ENCODE data around the gene SCYGR3. TPM values are rescaled to one million over a fixed set of nuclear protein-coding genes. Genes with fewer than 3 reads are reported as not detected.

SCYGR3 gene
- total RNA-seq, 3 donors from 2014 or later (not counting 1 experiment from before 2014, with no cell fraction given) = not detected

DNA sequence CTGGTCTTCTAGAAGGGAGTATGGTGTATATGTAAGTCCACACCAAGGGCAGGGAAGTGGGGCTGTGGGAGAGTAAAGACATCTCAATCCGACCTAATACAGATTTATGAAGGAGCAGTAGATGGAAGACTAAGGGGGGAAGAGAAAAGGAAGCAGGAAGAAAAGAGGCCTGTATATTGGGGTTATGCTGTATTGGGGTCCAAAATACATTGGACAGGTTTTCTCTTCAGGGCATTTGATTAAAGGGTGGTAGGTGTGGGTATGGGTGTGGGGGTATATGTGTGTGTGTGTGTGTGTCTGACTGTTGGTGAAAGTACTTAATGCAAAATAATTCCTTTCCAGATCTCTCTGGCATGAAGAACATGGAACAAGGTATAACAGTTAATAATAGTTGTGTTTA lies 49.6 kb downstream of the SCYGR3 start:
- DNase-seq (no peak), ATAC-seq (no peak)
- H3K27ac ChIP-seq (ENCODE audit: low read length) = no peak overlapping the region
- intact Hi-C loops (cut with micrococcal nuclease) = no loop called here
- H3K36me3 ChIP-seq (ENCODE audit: control insufficient read depth, insufficient read depth, low read length) = peaks cover 3% of the 10 kb centered on the region
- Mint-ChIP-seq H3K36me3 (no peaks in the 10 kb centered on the region), H3K4me3 (no peak overlapping the region), H3K27me3 (ENCODE audit: low read depth in 2 of 2) (no peaks in the 10 kb centered on the region), H3K27ac (no peak overlapping the region), H3K4me1 (peaks cover 0 to under 1% of the 10 kb centered on the region in 2 donors), H3K9me3 (no peaks in the 10 kb centered on the region)
- 100% methylated on average over 1 of the region's 1 CpG for WGBS (ENCODE audit: insufficient coverage)
- no peak overlapping the region for H3K4me3 ChIP-seq (ENCODE audit: low read length)
- H3K27me3 ChIP-seq (ENCODE audit: control insufficient read depth, insufficient read depth, low read length) = no peaks in the 10 kb centered on the region
- H3K9me3 ChIP-seq (ENCODE audit: control insufficient read depth, insufficient read depth, low read length) = no peaks in the 10 kb centered on the region
- H3K4me1 ChIP-seq (ENCODE audit: control insufficient read depth, insufficient read depth, low read length) = no peaks in the 10 kb centered on the region
- TF ChIP-seq, protein P1, sequence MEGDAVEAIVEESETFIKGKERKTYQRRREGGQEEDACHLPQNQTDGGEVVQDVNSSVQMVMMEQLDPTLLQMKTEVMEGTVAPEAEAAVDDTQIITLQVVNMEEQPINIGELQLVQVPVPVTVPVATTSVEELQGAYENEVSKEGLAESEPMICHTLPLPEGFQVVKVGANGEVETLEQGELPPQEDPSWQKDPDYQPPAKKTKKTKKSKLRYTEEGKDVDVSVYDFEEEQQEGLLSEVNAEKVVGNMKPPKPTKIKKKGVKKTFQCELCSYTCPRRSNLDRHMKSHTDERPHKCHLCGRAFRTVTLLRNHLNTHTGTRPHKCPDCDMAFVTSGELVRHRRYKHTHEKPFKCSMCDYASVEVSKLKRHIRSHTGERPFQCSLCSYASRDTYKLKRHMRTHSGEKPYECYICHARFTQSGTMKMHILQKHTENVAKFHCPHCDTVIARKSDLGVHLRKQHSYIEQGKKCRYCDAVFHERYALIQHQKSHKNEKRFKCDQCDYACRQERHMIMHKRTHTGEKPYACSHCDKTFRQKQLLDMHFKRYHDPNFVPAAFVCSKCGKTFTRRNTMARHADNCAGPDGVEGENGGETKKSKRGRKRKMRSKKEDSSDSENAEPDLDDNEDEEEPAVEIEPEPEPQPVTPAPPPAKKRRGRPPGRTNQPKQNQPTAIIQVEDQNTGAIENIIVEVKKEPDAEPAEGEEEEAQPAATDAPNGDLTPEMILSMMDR (IDR thresholded peaks at IDR 0.05) = no peak

Other genes starting within 250 kb of the SCYGR3 start
- gene TM4SF20, start 235.5 kb downstream of the SCYGR3 start, total RNA-seq = not detected
- not detected for gene SCYGR1, start 226.9 kb downstream of the SCYGR3 start, total RNA-seq
- gene AGFG1, start 142.7 kb downstream of the SCYGR3 start, total RNA-seq = 10 to 100 TPM; 65.0 to 71.6 (median 67.3) TPM
- gene SCYGR2, start 15.9 kb downstream of the SCYGR3 start, total RNA-seq = not detected
- gene SCYGR4, start 2.7 kb upstream of the SCYGR3 start, total RNA-seq = not detected
- not detected for gene SCYGR5, start 52.0 kb upstream of the SCYGR3 start, total RNA-seq
- not detected for gene SLC19A3, start 103.2 kb upstream of the SCYGR3 start, total RNA-seq
- not detected for gene SCYGR6, start 109.9 kb upstream of the SCYGR3 start, total RNA-seq
- gene SCYGR7, start 113.5 kb upstream of the SCYGR3 start, total RNA-seq = not detected
- not detected for gene SCYGR8, start 131.1 kb upstream of the SCYGR3 start, total RNA-seq
- 1 to 10 TPM in 1 of 3 donors, not detected in 2; 2.0 TPM for gene CCL20, start 199.0 kb upstream of the SCYGR3 start, total RNA-seq